HCT116 (cell line): ENCODE measurements around the gene CACNA2D3. TPM values are rescaled to one million over a fixed set of nuclear protein-coding genes. Genes with fewer than 3 reads are reported as not detected.

Experiments
- ATAC-seq: fragments of 200-7000 bp; cut with Tn5 transposase; 2 replicates; pipeline ENCODE4 v1.9.1; 2020; ENCODE audit warnings: mild to moderate bottlenecking, moderate library complexity
- BruUV-seq: library from RNA; stranded (reverse); fragments of 400-500 nt; replicated peaks from 2 replicates; lab custom pipeline; 2021; lab: Mats Ljungman, UMichigan
- CTCF ChIA-PET: fragments of 300-600 bp; sonication (Branson Sonifier 250); formaldehyde crosslinking; loops from one replicate; lab custom pipeline; 2021; ENCODE audit warnings: antibody characterized with exemption; lab: Charles Lee
- POLR2A ChIA-PET: fragments of 300-600, 350-600 bp; sonication (Branson Sonifier 250); formaldehyde crosslinking; loops from one replicate; lab custom pipeline; 2021; ENCODE audit warnings: antibody characterized with exemption; lab: Charles Lee
- RAD21 ChIA-PET, 2 experiments: fragments of 300-600 bp; sonication (Branson Sonifier 250); formaldehyde crosslinking; loops; one replicate each; lab custom pipeline; 2023; ENCODE audit warnings: low total read pairs in 2 of 2; ENCODE audit not compliant: uncharacterized antibody in 2 of 2, unreplicated experiment in 2 of 2, low non-redundant PET in 1 of 2; lab: Charles Lee
- DNase-seq: peaks from one replicate; pipeline ENCODE4 v3.0.0-alpha.2; 2010; ENCODE audit warnings: low read depth, low spot score
- H2AFZ ChIP-seq: fragments of 200-600 bp; shearing (Covaris generic), sonication (generic); 2 replicates; pipeline ENCODE4 v1.6.1; 2017; ENCODE audit warnings: low read depth, mixed run types, mixed read lengths, antibody characterized with exemption, low read length; ENCODE audit not compliant: poor library complexity, severe bottlenecking
- H3K27ac ChIP-seq: 2 replicates; pipeline ENCODE4 v1.5.1; 2012; ENCODE audit warnings: low read depth, low read length
- H3K27me3 ChIP-seq: fragments of 200-600 bp; sonication (generic); 2 replicates; pipeline ENCODE4 v1.6.1; 2016; ENCODE audit warnings: mixed run types, low read length, mixed read lengths; ENCODE audit not compliant: insufficient read depth
- H3K36me3 ChIP-seq, 2 experiments: fragments of 200-500 bp in 1 of 2; fragments of 200-600 bp in 1 of 2; sonication (Bioruptor generic) in 1 of 2; sonication (generic) in 1 of 2; 2 replicates each; pipeline versions ENCODE4 v1.5.1 to v1.6.1; 2014 to 2016; ENCODE audit warnings: low read length in 2 of 2, inconsistent platforms in 1 of 2, mixed read lengths in 1 of 2, mixed run types in 1 of 2; ENCODE audit not compliant: insufficient read depth in 2 of 2, control insufficient read depth in 1 of 2
- H3K4me1 ChIP-seq, 2 experiments: fragments of 200-600 bp in 1 of 2; sonication (generic) in 1 of 2; 2 replicates each; pipeline versions ENCODE4 v1.5.1 to v1.6.1; 2012 to 2017; ENCODE audit warnings: low read length in 2 of 2, inconsistent platforms in 1 of 2, mild to moderate bottlenecking in 1 of 2, mixed read lengths in 1 of 2, mixed run types in 1 of 2, moderate library complexity in 1 of 2; ENCODE audit not compliant: insufficient read depth in 2 of 2, control insufficient read depth in 1 of 2
- H3K4me2 ChIP-seq: fragments of 200-600 bp; sonication (generic); 2 replicates; pipeline ENCODE4 v1.6.1; 2017; ENCODE audit warnings: mixed run types, low read length, mixed read lengths
- H3K4me3 ChIP-seq, 2 experiments: fragments of 200-600 bp in 1 of 2; sonication (generic) in 1 of 2; replicated peaks in 1 of 2; 2 replicates each; pipeline ENCODE4 v1.5.1; 2011 to 2016; ENCODE audit warnings: low read length in 2 of 2, control low read depth in 1 of 2, low read depth in 1 of 2, mild to moderate bottlenecking in 1 of 2, mixed read lengths in 1 of 2, mixed run types in 1 of 2
- H3K79me2 ChIP-seq: fragments of 200-600 bp; sonication (generic); 2 replicates; pipeline ENCODE4 v1.6.1; 2017; ENCODE audit warnings: mild to moderate bottlenecking, mixed run types, low read length, moderate library complexity, mixed read lengths; ENCODE audit not compliant: insufficient read depth
- H3K9ac ChIP-seq: fragments of 200-600 bp; sonication (generic); 2 replicates; pipeline ENCODE4 v1.6.1; 2016; ENCODE audit warnings: low read length, mixed read lengths
- H3K9me2 ChIP-seq: fragments of 200-600 bp; sonication (generic), shearing (Covaris generic); 2 replicates; pipeline ENCODE4 v1.6.1; 2017; ENCODE audit warnings: mixed run types, mild to moderate bottlenecking, moderate library complexity; ENCODE audit not compliant: insufficient read depth
- H3K9me3 ChIP-seq, 2 experiments: fragments of 200-500 bp in 1 of 2; fragments of 200-600 bp in 1 of 2; sonication (Bioruptor generic) in 1 of 2; sonication (generic) in 1 of 2; 2 replicates each; pipeline ENCODE4 v1.6.1; 2014 to 2017; ENCODE audit warnings: low read length in 2 of 2, mixed read lengths in 2 of 2, inconsistent platforms in 1 of 2, low read depth in 1 of 2, mild to moderate bottlenecking in 1 of 2, mixed run types in 1 of 2, moderate library complexity in 1 of 2; ENCODE audit not compliant: control insufficient read depth in 1 of 2, insufficient read depth in 1 of 2
- H4K20me1 ChIP-seq: fragments of 200-600 bp; sonication (generic), shearing (Covaris generic); 2 replicates; pipeline ENCODE4 v1.6.1; 2017; ENCODE audit warnings: mixed run types, mild to moderate bottlenecking, moderate library complexity; ENCODE audit not compliant: insufficient read depth
- CEBPB ChIP-seq: IDR thresholded peaks from 2 replicates; pipeline ENCODE4 v1.6.1; 2012; ENCODE audit warnings: low read depth
- EGR1 ChIP-seq: IDR thresholded peaks from 2 replicates; pipeline ENCODE4 v1.6.1; 2012; ENCODE audit warnings: low read depth
- ELF1 ChIP-seq: IDR thresholded peaks from 2 replicates; pipeline ENCODE4 v1.6.1; 2012; ENCODE audit warnings: low read depth, borderline replicate concordance
- EZH2 ChIP-seq: fragments of 200-600 bp; sonication (generic); IDR thresholded peaks from 2 replicates; pipeline ENCODE4 v1.6.1; 2017; ENCODE audit warnings: antibody characterized with exemption, mixed run types
- EZH2phosphoT487 ChIP-seq: fragments of 200-600 bp; IDR thresholded peaks from 2 replicates; pipeline ENCODE4 v1.6.1; 2018; ENCODE audit warnings: antibody characterized with exemption, borderline replicate concordance
- FOSL1 ChIP-seq: IDR thresholded peaks from 2 replicates; pipeline ENCODE4 v1.6.1; 2012; ENCODE audit warnings: low read depth
- JUND ChIP-seq: IDR thresholded peaks from 2 replicates; pipeline ENCODE4 v1.6.1; 2012
- POLR2A ChIP-seq: IDR thresholded peaks from 2 replicates; pipeline ENCODE4 v1.7.0; 2011; ENCODE audit warnings: borderline replicate concordance; ENCODE audit not compliant: insufficient read depth, insufficient read length; ENCODE audit errors: extremely low read depth
- POLR2AphosphoS5 ChIP-seq: IDR thresholded peaks from 2 replicates; pipeline ENCODE4 v1.6.1; 2011; ENCODE audit warnings: mild to moderate bottlenecking, low read depth, low read length, moderate library complexity
- RAD21 ChIP-seq: IDR thresholded peaks from 2 replicates; pipeline ENCODE4 v1.6.1; 2012; ENCODE audit warnings: low read depth, mild to moderate bottlenecking
- SIN3A ChIP-seq: IDR thresholded peaks from 2 replicates; pipeline ENCODE4 v1.6.1; 2012; ENCODE audit warnings: low read depth
- SP1 ChIP-seq: IDR thresholded peaks from 2 replicates; pipeline ENCODE4 v1.6.1; 2012; ENCODE audit warnings: low read depth
- SRF ChIP-seq: IDR thresholded peaks from 2 replicates; pipeline ENCODE4 v1.6.1; 2012; ENCODE audit warnings: low read depth
- TCF7L2 ChIP-seq: IDR thresholded peaks from 2 replicates; pipeline ENCODE4 v1.7.0; 2011; ENCODE audit warnings: borderline replicate concordance, inconsistent platforms; ENCODE audit not compliant: insufficient read depth, insufficient read length; ENCODE audit errors: extremely low read depth
- YY1 ChIP-seq: IDR thresholded peaks from 2 replicates; pipeline ENCODE4 v1.6.1; 2011; ENCODE audit warnings: low read length, low read depth, moderate library complexity, mild to moderate bottlenecking; ENCODE audit not compliant: insufficient replicate concordance; ENCODE audit errors: extremely low read depth
- ZNF274 ChIP-seq: fragments of 200-500 bp; sonication (Bioruptor generic); IDR thresholded peaks from 2 replicates; pipeline ENCODE4 v1.6.1; 2014; ENCODE audit warnings: mild to moderate bottlenecking, low read depth, low read length, inconsistent platforms
- intact Hi-C: fragments of 100-400 bp; cut with micrococcal nuclease; formaldehyde crosslinking; loops from 2 replicates; pipeline ENCODE4 v1.10.0; 2022
- total RNA-seq: library from RNA; stranded (reverse); gene quantifications from one replicate; pipeline ENCODE4 v1.2.1, GENCODE V29; 2021; ENCODE audit not compliant: unreplicated experiment
- TF ChIP-seq, protein P1 (sequence below): IDR thresholded peaks from 2 replicates; pipeline ENCODE4 v1.6.1; 2011; ENCODE audit warnings: mild to moderate bottlenecking, low read length, moderate library complexity; ENCODE audit not compliant: insufficient replicate concordance; ENCODE audit errors: extremely low read depth
- TF ChIP-seq, protein P2 (sequence below): IDR thresholded peaks from 2 replicates; pipeline ENCODE4 v1.6.1; 2012

CACNA2D3 gene
- total RNA-seq, 1 experiment from 2014 or later, result 0.20 TPM

DNA sequence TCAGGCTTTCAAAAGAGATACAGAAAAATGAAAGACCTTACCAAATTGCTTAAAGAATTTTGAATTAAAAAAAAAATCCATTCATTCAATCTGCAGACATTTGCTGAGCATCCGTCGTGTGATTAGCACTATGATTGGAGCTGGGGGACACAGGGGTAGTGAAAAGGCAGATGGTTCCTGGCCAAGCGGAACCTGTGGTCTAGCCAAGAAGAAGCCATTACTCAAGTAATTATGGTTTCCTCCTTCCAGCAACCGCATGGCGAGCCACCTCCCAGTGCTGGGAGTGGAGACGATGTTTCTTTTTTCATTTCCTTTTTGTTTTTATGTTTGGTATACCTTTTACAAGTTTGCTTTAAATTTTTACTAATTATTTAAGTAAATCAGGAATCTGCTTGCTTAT lies 140.2 kb downstream of the CACNA2D3 start:
- TF ChIP-seq POLR2AphosphoS5 (no peak), ZNF274 (no peak), ELF1 (no peak), YY1 (no peak), TCF7L2 (no peak), SP1 (no peak), SRF (no peak), SIN3A (no peak), RAD21 (no peak), EZH2phosphoT487 (no peak), FOSL1 (no peak), JUND (no peak), POLR2A (no peak), EGR1 (no peak), EZH2 (no peak), CEBPB (no peak)
- TF ChIP-seq, protein P1, sequence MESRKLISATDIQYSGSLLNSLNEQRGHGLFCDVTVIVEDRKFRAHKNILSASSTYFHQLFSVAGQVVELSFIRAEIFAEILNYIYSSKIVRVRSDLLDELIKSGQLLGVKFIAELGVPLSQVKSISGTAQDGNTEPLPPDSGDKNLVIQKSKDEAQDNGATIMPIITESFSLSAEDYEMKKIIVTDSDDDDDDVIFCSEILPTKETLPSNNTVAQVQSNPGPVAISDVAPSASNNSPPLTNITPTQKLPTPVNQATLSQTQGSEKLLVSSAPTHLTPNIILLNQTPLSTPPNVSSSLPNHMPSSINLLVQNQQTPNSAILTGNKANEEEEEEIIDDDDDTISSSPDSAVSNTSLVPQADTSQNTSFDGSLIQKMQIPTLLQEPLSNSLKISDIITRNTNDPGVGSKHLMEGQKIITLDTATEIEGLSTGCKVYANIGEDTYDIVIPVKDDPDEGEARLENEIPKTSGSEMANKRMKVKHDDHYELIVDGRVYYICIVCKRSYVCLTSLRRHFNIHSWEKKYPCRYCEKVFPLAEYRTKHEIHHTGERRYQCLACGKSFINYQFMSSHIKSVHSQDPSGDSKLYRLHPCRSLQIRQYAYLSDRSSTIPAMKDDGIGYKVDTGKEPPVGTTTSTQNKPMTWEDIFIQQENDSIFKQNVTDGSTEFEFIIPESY, result no peak
- TF ChIP-seq, protein P2, sequence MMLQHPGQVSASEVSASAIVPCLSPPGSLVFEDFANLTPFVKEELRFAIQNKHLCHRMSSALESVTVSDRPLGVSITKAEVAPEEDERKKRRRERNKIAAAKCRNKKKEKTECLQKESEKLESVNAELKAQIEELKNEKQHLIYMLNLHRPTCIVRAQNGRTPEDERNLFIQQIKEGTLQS, result no peak
- no peak overlapping the region for H3K27ac ChIP-seq

More for the DNA sequence above, 140.2 kb downstream of the CACNA2D3 start:
- ChIA-PET RAD21 (no interaction called here), POLR2A (no interaction called here), CTCF (no interaction called here)
- Histone ChIP-seq H3K27me3 (peaks cover 48% of the 10 kb centered on the region; the same call in 1 of the 2 replicates), H3K79me2 (no peaks in the 10 kb centered on the region), H2AFZ (no peak overlapping the region), H3K9ac (no peak overlapping the region), H3K4me2 (no peak overlapping the region), H3K4me3 (no peak overlapping the region), H3K9me3 (no peaks in the 10 kb centered on the region), H3K9me2 (no peaks in the 10 kb centered on the region), H4K20me1 (no peaks in the 10 kb centered on the region), H3K36me3 (no peaks in the 10 kb centered on the region), H3K4me1 (no peaks in the 10 kb centered on the region)
- intact Hi-C loops, result no loop called here
- no TSS peak for BruUV-seq
- DNase-seq, result no peak
- no peak for ATAC-seq
